ENCODE data around the gene PREP.
A peak's percentile ranks its signal among the peaks of the same experiment; 100 is the strongest.

The PREP gene

GRCh38 chr6:105397987-105398386, 4.9 kb downstream of the PREP start:
- no peak for DNase-seq (ENCODE audit: low read depth)

GRCh38 chr6:105391705-105392104, 11.2 kb downstream of the PREP start:
- DNase-seq (ENCODE audit: low read depth), result no peak

- peak; percentile 9 for DNase-seq (ENCODE audit: low read depth)
These were observed 13.3 kb downstream of the PREP start for GRCh38 chr6:105389543-105389942.

- DNase-seq (ENCODE audit: low read depth), result no peak
These were observed 14.5 kb downstream of the PREP start for GRCh38 chr6:105388392-105388791.

- DNase-seq (ENCODE audit: low read depth), result no peak
These were observed 18.9 kb downstream of the PREP start for GRCh38 chr6:105384004-105384403.

- peak; percentile 54 for DNase-seq (ENCODE audit: low read depth)
These were observed 19.9 kb downstream of the PREP start for GRCh38 chr6:105382958-105383357.

GRCh38 chr6:105382496-105382895, 20.4 kb downstream of the PREP start:
- no peak for DNase-seq (ENCODE audit: low read depth)

GRCh38 chr6:105380634-105381033, 22.2 kb downstream of the PREP start:
- no peak for DNase-seq (ENCODE audit: low read depth)

GRCh38 chr6:105375797-105376196, 27.1 kb downstream of the PREP start:
- no peak for DNase-seq (ENCODE audit: low read depth)

- peak; percentile 80 for DNase-seq (ENCODE audit: low read depth)
These were observed 28.9 kb downstream of the PREP start for GRCh38 chr6:105374010-105374420.

GRCh38 chr6:105373481-105373880, 29.4 kb downstream of the PREP start:
- no peak for DNase-seq (ENCODE audit: low read depth)

GRCh38 chr6:105372849-105373182, 30.1 kb downstream of the PREP start:
- DNase-seq (ENCODE audit: low read depth), result no peak

- DNase-seq (ENCODE audit: low read depth), result no peak
These were observed 30.6 kb downstream of the PREP start for GRCh38 chr6:105372142-105372848.

GRCh38 chr6:105370351-105370750, 32.5 kb downstream of the PREP start:
- DNase-seq (ENCODE audit: low read depth), result no peak

GRCh38 chr6:105369145-105369544, 33.7 kb downstream of the PREP start:
- DNase-seq (ENCODE audit: low read depth), result no peak

GRCh38 chr6:105364243-105364642, 38.6 kb downstream of the PREP start:
- DNase-seq (ENCODE audit: low read depth), result peak; percentile 16

- peak; percentile 42 for DNase-seq (ENCODE audit: low read depth)
These were observed 39.7 kb downstream of the PREP start for GRCh38 chr6:105363100-105363754.

- DNase-seq (ENCODE audit: low read depth), result peak; percentile 88
These were observed 43.2 kb downstream of the PREP start for GRCh38 chr6:105359419-105360370.

GRCh38 chr6:105357165-105357564, 45.7 kb downstream of the PREP start:
- DNase-seq (ENCODE audit: low read depth), result no peak

- DNase-seq (ENCODE audit: low read depth), result no peak
These were observed 50.8 kb downstream of the PREP start for GRCh38 chr6:105352037-105352617.

- no peak for DNase-seq (ENCODE audit: low read depth)
These were observed 54.0 kb downstream of the PREP start for GRCh38 chr6:105348897-105349296.

GRCh38 chr6:105346052-105346451, 56.8 kb downstream of the PREP start:
- DNase-seq (ENCODE audit: low read depth), result peak; percentile 59

All from fibroblast of gingiva (primary cell).